PC-9 (cell line): Measurements from ENCODE around the gene BMERB1.

Experiments
- CTCF ChIP-seq: fragments of 200-600 bp; sonication (generic); conservative IDR thresholded peaks from 2 replicates; pipeline ENCODE4 v1.6.1; 2017; ENCODE audit warnings: mixed run types, antibody characterized with exemption, mild to moderate bottlenecking, moderate library complexity
- EZH2 ChIP-seq: fragments of 200-600 bp; sonication (generic); IDR thresholded peaks from 2 replicates; pipeline ENCODE4 v1.8.0; 2017; ENCODE audit warnings: antibody characterized with exemption, low read depth

GRCh38 chr16:15573274-15573895 is 139.0 kb downstream of the BMERB1 start:
- TF ChIP-seq CTCF (no peak), EZH2 (no peak)
